Trophoblast cell (in vitro differentiated cells and primary cell): ENCODE results near the gene MFAP2.
"Not testable (repeated sequence)": the region's sequence is repeated elsewhere in the genome, so short reads cannot be mapped to it uniquely, and the experiment has no call there.

Experiments used
- DNase-seq, 2 donors: peaks; one replicate each; pipeline ENCODE4 v3.0.0-alpha.2; 2016
- H2AFZ ChIP-seq: 2 replicates; pipeline ENCODE4 v1.6.1; 2013; ENCODE audit warnings: low read length, moderate library complexity, mild to moderate bottlenecking; ENCODE audit not compliant: insufficient read depth, poor library complexity
- H2AK5ac ChIP-seq: 2 replicates; pipeline ENCODE4 v1.6.1; 2013; ENCODE audit warnings: mild to moderate bottlenecking, low read length
- H2BK120ac ChIP-seq: 2 replicates; pipeline ENCODE4 v1.6.1; 2013; ENCODE audit warnings: low read length, mild to moderate bottlenecking, moderate library complexity; ENCODE audit not compliant: insufficient read depth, poor library complexity
- H2BK12ac ChIP-seq: 2 replicates; pipeline ENCODE4 v1.6.1; 2013; ENCODE audit warnings: mild to moderate bottlenecking, low read length, moderate library complexity
- H2BK5ac ChIP-seq: 2 replicates; pipeline ENCODE4 v1.6.1; 2013; ENCODE audit warnings: low read length, low read depth, moderate library complexity, mild to moderate bottlenecking; ENCODE audit not compliant: poor library complexity
- H3K14ac ChIP-seq: 2 replicates; pipeline ENCODE4 v1.6.1; 2013; ENCODE audit warnings: mild to moderate bottlenecking, low read length
- H3K18ac ChIP-seq: 2 replicates; pipeline ENCODE4 v1.6.1; 2013; ENCODE audit warnings: mild to moderate bottlenecking, low read length
- H3K23ac ChIP-seq: 2 replicates; pipeline ENCODE4 v1.6.1; 2013; ENCODE audit warnings: low read length
- H3K27ac ChIP-seq: 2 replicates; pipeline ENCODE4 v1.5.1; 2013; ENCODE audit warnings: low read depth, mild to moderate bottlenecking, inconsistent platforms, low read length, moderate library complexity
- H3K27me3 ChIP-seq: 2 replicates; pipeline ENCODE4 v1.6.1; 2013; ENCODE audit warnings: inconsistent platforms, mild to moderate bottlenecking, low read length, moderate library complexity; ENCODE audit not compliant: insufficient read depth
- H3K36me3 ChIP-seq, 2 experiments: 1 replicate in 1 of 2; 2 replicates in 1 of 2; pipeline ENCODE4 v1.6.1; 2013; ENCODE audit warnings: low read length in 2 of 2, mild to moderate bottlenecking in 2 of 2, moderate library complexity in 1 of 2; ENCODE audit not compliant: insufficient read depth in 2 of 2, control insufficient read depth in 1 of 2
- H3K4ac ChIP-seq: 2 replicates; pipeline ENCODE4 v1.6.1; 2013; ENCODE audit warnings: low read depth, mild to moderate bottlenecking, low read length, moderate library complexity
- H3K4me1 ChIP-seq, 2 experiments: 1 replicate in 1 of 2; 2 replicates in 1 of 2; pipeline ENCODE4 v1.6.1; 2013; ENCODE audit warnings: low read length in 2 of 2, mild to moderate bottlenecking in 2 of 2, moderate library complexity in 1 of 2; ENCODE audit not compliant: insufficient read depth in 2 of 2, control insufficient read depth in 1 of 2
- H3K4me2 ChIP-seq: 2 replicates; pipeline ENCODE4 v1.6.1; 2013; ENCODE audit warnings: inconsistent platforms, mild to moderate bottlenecking, low read length, moderate library complexity
- H3K4me3 ChIP-seq: 2 replicates; pipeline ENCODE4 v1.5.1; 2013; ENCODE audit warnings: mild to moderate bottlenecking, low read depth, low read length, inconsistent platforms
- H3K79me1 ChIP-seq: one replicate; pipeline ENCODE4 v1.6.1; 2013; ENCODE audit warnings: low read length
- H3K79me2 ChIP-seq: 2 replicates; pipeline ENCODE4 v1.6.1; 2013; ENCODE audit warnings: low read length, mild to moderate bottlenecking; ENCODE audit not compliant: control insufficient read depth, insufficient read depth, poor library complexity
- H3K9ac ChIP-seq: 2 replicates; pipeline ENCODE4 v1.6.1; 2013; ENCODE audit warnings: mild to moderate bottlenecking, low read length
- H3K9me3 ChIP-seq: 2 replicates; pipeline ENCODE4 v1.6.1; 2013; ENCODE audit warnings: low read depth, mild to moderate bottlenecking, control low read depth, inconsistent platforms, low read length; ENCODE audit not compliant: insufficient read depth
- H4K12ac ChIP-seq: 2 replicates; pipeline ENCODE4 v1.6.1; 2013; ENCODE audit warnings: low read depth, mild to moderate bottlenecking, low read length, moderate library complexity
- H4K8ac ChIP-seq: 2 replicates; pipeline ENCODE4 v1.6.1; 2013; ENCODE audit warnings: low read depth, mild to moderate bottlenecking, low read length, moderate library complexity
- H4K91ac ChIP-seq: one replicate; pipeline ENCODE4 v1.6.1; 2013; ENCODE audit warnings: low read depth, mild to moderate bottlenecking, low read length, moderate library complexity
- WGBS: extraction: QIAGEN DNeasy Blood & Tissue Kit; methylation state at CpG from one replicate; pipeline ENCODE4 v1.1.7; 2013; ENCODE audit warnings: missing lambda C conversion rate; ENCODE audit not compliant: insufficient read length, insufficient coverage; ENCODE audit errors: extremely low coverage; 5-methylcytosine and 5-hydroxymethylcytosine counted together

Gene MFAP2

DNA sequence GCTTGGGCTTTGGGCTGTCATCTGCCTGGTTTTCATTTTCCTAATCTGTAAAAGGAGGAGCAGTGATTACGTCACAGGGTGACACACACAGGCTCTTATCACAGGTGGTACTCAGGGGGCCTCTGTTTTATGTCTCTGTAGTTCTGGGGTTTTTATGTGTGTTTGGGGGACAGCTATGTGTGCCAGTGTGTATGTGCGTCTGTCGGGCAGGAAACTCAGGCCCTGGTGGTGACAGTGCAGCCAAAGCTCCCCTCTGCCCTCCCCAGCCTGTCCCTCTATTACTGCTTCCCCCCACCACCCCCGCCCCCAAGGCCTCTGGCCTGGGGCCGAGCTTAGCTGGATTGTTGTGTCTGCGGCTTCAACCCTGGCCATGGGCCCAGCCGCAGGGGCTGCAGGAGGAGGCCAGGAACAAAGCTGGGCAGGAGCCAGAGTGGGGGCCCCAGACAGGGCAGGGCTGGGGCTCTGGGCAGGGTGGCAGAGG lies 13.3 kb downstream of the MFAP2 start:
- no peak overlapping the region for H2BK120ac ChIP-seq
- no peaks in the 10 kb centered on the region for H3K79me1 ChIP-seq
- WGBS, result no CpG with 5 or more reads among the region's 7 CpGs
- no peak overlapping the region for H3K9ac ChIP-seq
- H3K9me3 ChIP-seq, result peaks cover 5% of the 10 kb centered on the region
- no peak overlapping the region for H3K18ac ChIP-seq
- no peaks in the 10 kb centered on the region for H3K27me3 ChIP-seq
- peaks cover 10 to 25% of the 10 kb centered on the region in 2 experiments for H3K36me3 ChIP-seq
- H2BK12ac ChIP-seq, result no peak overlapping the region
- DNase-seq, result no peak
- H3K23ac ChIP-seq, result no peak overlapping the region
- H4K91ac ChIP-seq, result no peak overlapping the region
- H2AFZ ChIP-seq, result no peak overlapping the region
- no peak overlapping the region for H3K14ac ChIP-seq
- no peak overlapping the region for H3K4me2 ChIP-seq
- no peak overlapping the region for H2BK5ac ChIP-seq
- H4K12ac ChIP-seq, result no peak overlapping the region
- peaks cover 0 to 5% of the 10 kb centered on the region in 2 experiments for H3K4me1 ChIP-seq
- H2AK5ac ChIP-seq, result no peak overlapping the region
- H3K79me2 ChIP-seq, result no peaks in the 10 kb centered on the region
- no peak overlapping the region for H3K4me3 ChIP-seq
- H3K4ac ChIP-seq, result no peak overlapping the region
- no peak overlapping the region for H3K27ac ChIP-seq
- no peak overlapping the region for H4K8ac ChIP-seq

DNA sequence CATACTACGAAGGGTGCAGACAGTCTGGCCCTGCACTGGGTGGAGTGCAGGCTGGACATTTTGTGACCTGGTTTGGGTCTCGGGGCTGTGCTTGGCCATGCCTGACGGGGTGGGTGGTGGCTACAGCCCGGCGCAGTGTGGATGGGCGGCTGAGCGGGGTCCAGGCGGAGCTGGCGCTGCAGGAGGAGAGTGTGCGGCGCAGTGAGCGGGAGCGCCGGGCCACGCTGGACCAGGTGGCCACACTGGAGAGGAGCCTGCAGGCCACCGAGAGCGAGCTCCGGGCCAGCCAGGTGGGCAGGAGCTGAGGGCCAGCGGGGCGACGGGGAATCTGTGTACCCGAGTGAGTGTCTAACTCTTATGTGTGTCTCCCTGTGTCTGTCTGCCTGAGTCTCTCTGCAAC lies 14.1 kb downstream of the MFAP2 start:
- Histone ChIP-seq H2AK5ac (no peak overlapping the region), H3K27ac (no peak overlapping the region), H3K4me2 (no peak overlapping the region), H2BK120ac (no peak overlapping the region), H3K4ac (no peak overlapping the region), H2BK5ac (no peak overlapping the region), H3K23ac (no peak overlapping the region), H2AFZ (no peak overlapping the region), H3K4me1 (peaks cover 0 to 5% of the 10 kb centered on the region in 2 experiments), H3K9me3 (peaks cover 5% of the 10 kb centered on the region), H4K8ac (no peak overlapping the region), H3K18ac (no peak overlapping the region), H3K36me3 (peaks cover 7 to 22% of the 10 kb centered on the region in 2 experiments), H3K27me3 (no peaks in the 10 kb centered on the region), H2BK12ac (no peak overlapping the region), H4K12ac (no peak overlapping the region), H3K4me3 (no peak overlapping the region), H4K91ac (no peak overlapping the region), H3K9ac (no peak overlapping the region), H3K79me2 (no peaks in the 10 kb centered on the region), H3K14ac (no peak overlapping the region), H3K79me1 (no peaks in the 10 kb centered on the region)
- no peak for DNase-seq
- WGBS, result no CpG with 5 or more reads among the region's 22 CpGs

DNA sequence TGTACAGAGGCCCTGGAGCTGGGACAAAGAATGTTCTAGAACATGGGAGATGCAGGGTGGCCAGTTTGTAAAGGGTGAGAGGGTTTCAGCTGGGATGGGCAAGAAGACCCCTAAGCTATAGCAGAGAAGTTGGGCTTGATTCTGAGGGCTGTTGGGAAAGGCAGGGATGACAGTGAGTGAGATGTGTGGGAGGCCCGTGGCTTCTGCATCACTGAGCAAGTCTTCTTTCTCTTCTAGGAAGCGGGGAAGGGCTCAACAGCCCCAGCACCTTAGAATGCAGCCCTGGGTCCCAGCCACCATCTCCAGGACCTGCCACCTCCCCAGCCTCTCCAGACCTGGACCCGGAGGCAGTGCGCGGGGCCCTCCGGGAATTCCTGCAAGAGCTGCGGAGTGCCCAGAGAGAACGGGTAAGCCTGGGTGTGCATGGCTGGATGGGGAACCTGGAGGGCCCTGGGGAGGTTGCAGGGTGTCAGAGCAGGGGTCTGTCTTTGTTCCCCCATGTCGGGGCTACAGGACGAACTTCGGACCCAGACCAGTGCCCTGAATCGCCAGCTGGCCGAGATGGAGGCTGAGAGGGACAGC lies 14.8 kb downstream of the MFAP2 start:
- peaks cover 0 to 5% of the 10 kb centered on the region in 2 experiments for H3K4me1 ChIP-seq
- no peak overlapping the region for H2AFZ ChIP-seq
- WGBS, result no CpG with 5 or more reads among the region's 13 CpGs

DNA sequence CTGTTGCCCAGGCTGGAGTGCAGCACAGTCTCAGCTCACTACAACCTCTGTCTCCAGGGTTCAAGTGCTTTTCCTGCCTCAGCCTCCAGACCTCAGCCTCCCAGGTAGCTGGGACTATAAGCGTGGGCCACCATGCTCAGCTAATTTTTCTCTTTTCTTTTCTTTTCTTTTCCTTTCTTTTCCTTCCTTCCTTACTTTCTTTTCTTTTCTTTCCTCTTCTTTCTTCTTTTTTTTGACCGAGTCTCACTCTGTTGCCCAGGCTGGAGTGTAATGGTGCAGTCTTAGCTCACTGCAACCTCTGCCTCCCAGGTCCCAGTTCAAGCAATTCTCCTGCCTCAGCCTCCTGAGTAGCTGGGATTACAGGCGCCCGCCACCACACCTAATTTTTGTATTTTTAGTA lies 16.3 kb downstream of the MFAP2 start:
- H3K4me2 ChIP-seq, H3K79me1 ChIP-seq, H3K27ac ChIP-seq, H3K27me3 ChIP-seq, H4K91ac ChIP-seq, H3K14ac ChIP-seq, H4K8ac ChIP-seq, H3K23ac ChIP-seq, H2AFZ ChIP-seq, H3K4me3 ChIP-seq, H3K4ac ChIP-seq, H3K9me3 ChIP-seq, H2BK120ac ChIP-seq, H3K18ac ChIP-seq, H2BK12ac ChIP-seq, H2AK5ac ChIP-seq, DNase-seq, H2BK5ac ChIP-seq, H4K12ac ChIP-seq, H3K9ac ChIP-seq, H3K4me1 ChIP-seq, H3K79me2 ChIP-seq: not testable (repeated sequence)
- WGBS, result no CpG with 5 or more reads among the region's 4 CpGs
- peaks cover 7 to 10% of the 10 kb centered on the region in 2 experiments for H3K36me3 ChIP-seq

More for the DNA sequence above, 14.8 kb downstream of the MFAP2 start:
- Histone ChIP-seq H3K27me3 (no peaks in the 10 kb centered on the region), H3K9ac (no peak overlapping the region), H3K36me3 (peaks cover 7 to 16% of the 10 kb centered on the region in 2 experiments), H3K79me2 (no peaks in the 10 kb centered on the region), H3K4ac (no peak overlapping the region), H2BK120ac (no peak overlapping the region), H3K14ac (no peak overlapping the region), H3K79me1 (peaks cover 3% of the 10 kb centered on the region), H3K18ac (no peak overlapping the region), H2BK5ac (no peak overlapping the region), H4K91ac (no peak overlapping the region), H3K27ac (no peak overlapping the region), H3K4me3 (no peak overlapping the region), H4K12ac (no peak overlapping the region), H2AK5ac (no peak overlapping the region), H4K8ac (no peak overlapping the region), H2BK12ac (no peak overlapping the region), H3K9me3 (peaks cover 5% of the 10 kb centered on the region), H3K23ac (no peak overlapping the region), H3K4me2 (no peak overlapping the region)
- no peak for DNase-seq
